Ectodermal cell (in vitro differentiated cells): ENCODE results near the gene UVRAG.

ENCODE experiments used
- H3K27ac ChIP-seq: 2 replicates; pipeline ENCODE4 v1.7.0; 2013; ENCODE audit warnings: mild to moderate bottlenecking, low read depth, low read length; ENCODE audit not compliant: insufficient read depth, poor library complexity, severe bottlenecking
- H3K27me3 ChIP-seq: 2 replicates; pipeline ENCODE4 v1.7.0; 2013; ENCODE audit warnings: mild to moderate bottlenecking, low read length; ENCODE audit not compliant: insufficient read depth, control insufficient read depth, poor library complexity, severe bottlenecking
- H3K36me3 ChIP-seq: one replicate; pipeline ENCODE4 v1.7.0; 2013; ENCODE audit warnings: low read length; ENCODE audit not compliant: control insufficient read depth, insufficient read depth
- H3K4me1 ChIP-seq: one replicate; pipeline ENCODE4 v1.7.0; 2013; ENCODE audit warnings: low read length; ENCODE audit not compliant: control insufficient read depth, insufficient read depth
- H3K4me3 ChIP-seq: 2 replicates; pipeline ENCODE4 v1.7.0; 2013; ENCODE audit warnings: low read depth, low read length, control low read depth; ENCODE audit not compliant: insufficient read depth
- H3K9me3 ChIP-seq: 2 replicates; pipeline ENCODE4 v1.7.0; 2013; ENCODE audit warnings: mild to moderate bottlenecking, low read length, moderate library complexity; ENCODE audit not compliant: control insufficient read depth
- WGBS, 2 experiments: methylation state at CpG; one replicate each; pipeline ENCODE4 v1.1.7; 2013; ENCODE audit warnings: missing lambda C conversion rate in 2 of 2; 5-methylcytosine and 5-hydroxymethylcytosine counted together

UVRAG gene

DNA sequence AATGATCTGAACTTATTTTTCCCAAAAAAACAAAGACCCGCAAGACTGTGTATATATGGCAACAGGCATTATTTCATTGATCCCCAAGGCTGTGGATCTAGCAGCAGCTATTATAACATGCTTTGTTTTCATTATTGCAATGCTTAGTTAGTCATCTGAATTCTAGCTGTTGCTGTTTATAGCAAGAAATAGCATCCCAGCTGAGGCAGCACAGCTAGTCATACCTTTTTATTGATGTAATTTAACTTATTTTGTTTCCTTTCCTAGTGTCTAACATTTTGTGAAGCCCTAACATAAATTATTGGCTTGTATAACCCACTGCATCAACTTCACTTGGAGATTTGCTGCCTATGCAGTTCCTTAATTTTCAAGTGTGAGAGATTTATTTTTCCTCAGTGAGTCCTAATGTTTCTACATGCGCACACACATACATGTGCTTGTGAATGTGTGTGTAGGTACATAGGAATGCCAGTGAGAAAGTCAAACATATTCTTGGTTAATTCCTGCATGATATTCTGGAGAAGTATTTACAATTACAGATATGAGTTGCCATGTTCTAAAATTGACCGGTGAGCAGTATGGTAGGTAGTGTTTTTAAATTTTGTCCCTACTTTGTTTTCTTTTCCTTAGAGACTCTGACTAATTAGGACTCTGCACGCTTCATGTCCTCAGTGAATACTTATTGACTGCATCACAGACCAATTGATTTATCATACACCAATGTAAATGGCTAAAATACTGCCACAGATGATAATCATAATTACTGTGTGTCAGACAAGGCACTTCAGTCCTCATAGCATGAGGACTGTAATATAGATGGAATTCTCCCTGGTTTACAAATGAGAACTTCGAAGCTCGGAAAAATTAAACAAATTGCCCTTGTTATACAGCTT, 272.0 kb downstream of the UVRAG start:
- no peak overlapping the region for H3K4me3 ChIP-seq
- no peaks in the 10 kb centered on the region for H3K4me1 ChIP-seq
- no peaks in the 10 kb centered on the region for H3K9me3 ChIP-seq
- H3K27me3 ChIP-seq = no peaks in the 10 kb centered on the region
- no peaks in the 10 kb centered on the region for H3K36me3 ChIP-seq
- no peak overlapping the region for H3K27ac ChIP-seq
- WGBS, 2 experiments = 95 to 98% methylated on average over 4 to 6 of the region's 6 CpGs

DNA sequence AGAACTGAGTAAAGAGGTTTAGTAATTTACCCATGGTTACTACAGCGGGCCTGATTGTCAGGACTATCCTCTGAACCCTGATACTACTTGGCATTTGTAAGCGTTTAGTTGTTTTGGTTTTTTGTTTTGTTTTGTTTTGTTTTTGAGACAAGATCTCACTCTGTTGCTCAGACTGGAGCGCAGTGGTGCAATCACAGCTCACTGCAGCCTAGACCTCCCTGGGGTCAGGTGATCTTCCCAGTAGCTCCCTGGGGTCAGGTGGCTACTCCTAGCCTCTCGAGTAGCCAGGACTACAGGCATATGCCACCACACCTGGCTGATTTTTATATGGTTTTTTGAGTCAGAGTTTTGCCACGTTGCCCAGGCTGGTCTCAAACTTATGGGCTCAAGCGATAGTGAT, 272.7 kb downstream of the UVRAG start:
- Histone ChIP-seq H3K4me1 (no peaks in the 10 kb centered on the region), H3K36me3 (no peaks in the 10 kb centered on the region), H3K9me3 (no peaks in the 10 kb centered on the region), H3K4me3 (no peak overlapping the region), H3K27ac (no peak overlapping the region), H3K27me3 (no peaks in the 10 kb centered on the region)
- 92% methylated on average over 6 of the region's 6 CpGs for WGBS, 2 experiments

DNA sequence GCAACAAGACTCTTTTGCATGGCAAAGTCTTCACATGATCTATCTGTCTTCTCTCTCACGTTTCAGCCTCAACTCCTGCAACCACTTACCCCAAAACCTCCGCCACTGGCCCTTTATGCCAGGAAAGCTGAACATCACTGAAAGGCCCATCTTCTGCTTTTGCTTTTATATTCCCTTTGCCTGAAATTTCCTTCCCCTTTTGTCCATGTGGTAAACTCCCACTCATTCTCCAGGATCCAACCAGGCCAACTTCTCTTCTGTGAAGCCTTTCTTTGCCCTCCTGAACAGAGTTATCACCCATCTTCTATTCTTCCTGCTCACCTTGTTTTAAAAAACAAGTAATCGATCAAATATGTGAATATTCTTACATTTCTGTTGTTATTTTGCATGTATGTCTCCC, 273.5 kb downstream of the UVRAG start:
- WGBS, 2 experiments = 57 to 74% methylated on average over 2 to 3 of the region's 3 CpGs
- H3K4me3 ChIP-seq = no peak overlapping the region
- H3K27ac ChIP-seq = no peak overlapping the region
- no peaks in the 10 kb centered on the region for H3K9me3 ChIP-seq
- no peaks in the 10 kb centered on the region for H3K36me3 ChIP-seq
- H3K4me1 ChIP-seq = no peaks in the 10 kb centered on the region
- H3K27me3 ChIP-seq = no peaks in the 10 kb centered on the region

DNA sequence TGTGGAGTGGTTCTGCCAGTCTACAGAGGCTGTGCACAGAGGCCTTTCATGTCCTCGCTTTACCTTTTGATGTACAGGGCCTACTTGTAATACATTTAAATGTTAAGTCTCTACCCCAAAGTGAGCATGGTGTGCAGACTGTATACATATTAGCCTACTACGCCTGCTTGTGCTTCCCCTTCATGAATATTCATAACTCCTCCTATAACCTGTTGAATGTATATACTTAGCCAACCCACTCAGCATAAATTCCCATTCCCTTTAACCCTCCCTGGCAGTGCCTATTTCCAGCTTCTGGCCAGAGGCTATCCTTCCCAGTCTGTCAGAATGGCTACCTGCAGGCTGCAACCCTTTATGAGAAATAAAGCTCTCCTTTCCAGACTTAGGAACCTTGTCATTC, 275.2 kb downstream of the UVRAG start:
- Histone ChIP-seq H3K27ac (no peak overlapping the region), H3K9me3 (no peaks in the 10 kb centered on the region), H3K36me3 (no peaks in the 10 kb centered on the region), H3K27me3 (no peaks in the 10 kb centered on the region), H3K4me1 (no peaks in the 10 kb centered on the region), H3K4me3 (no peak overlapping the region)
- 89 to 95% methylated on average over 2 of the region's 2 CpGs for WGBS, 2 experiments

DNA sequence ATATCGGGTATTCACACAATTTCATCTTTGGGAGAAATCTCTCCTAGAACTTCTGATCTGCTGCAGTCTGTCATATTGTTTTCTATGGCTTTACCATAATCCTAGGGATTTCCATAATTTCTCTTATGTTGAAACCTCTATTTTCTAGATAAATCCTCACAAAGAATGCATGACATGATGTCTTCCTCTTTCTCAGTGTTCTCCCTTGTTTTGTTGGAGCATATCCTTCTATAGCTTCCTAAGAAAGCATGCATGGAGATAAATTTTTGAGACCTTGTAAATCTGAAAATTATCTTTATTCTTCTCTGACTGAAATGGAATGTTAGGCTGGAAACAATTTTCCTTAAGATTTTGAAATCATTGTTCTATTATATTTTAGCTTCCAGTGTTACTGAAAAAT, 275.8 kb downstream of the UVRAG start:
- Histone ChIP-seq H3K27me3 (no peaks in the 10 kb centered on the region), H3K36me3 (no peaks in the 10 kb centered on the region), H3K27ac (no peak overlapping the region), H3K4me3 (no peak overlapping the region), H3K9me3 (no peaks in the 10 kb centered on the region), H3K4me1 (no peaks in the 10 kb centered on the region)
- WGBS, 2 experiments = 89 to 100% methylated on average over 1 of the region's 1 CpG

DNA sequence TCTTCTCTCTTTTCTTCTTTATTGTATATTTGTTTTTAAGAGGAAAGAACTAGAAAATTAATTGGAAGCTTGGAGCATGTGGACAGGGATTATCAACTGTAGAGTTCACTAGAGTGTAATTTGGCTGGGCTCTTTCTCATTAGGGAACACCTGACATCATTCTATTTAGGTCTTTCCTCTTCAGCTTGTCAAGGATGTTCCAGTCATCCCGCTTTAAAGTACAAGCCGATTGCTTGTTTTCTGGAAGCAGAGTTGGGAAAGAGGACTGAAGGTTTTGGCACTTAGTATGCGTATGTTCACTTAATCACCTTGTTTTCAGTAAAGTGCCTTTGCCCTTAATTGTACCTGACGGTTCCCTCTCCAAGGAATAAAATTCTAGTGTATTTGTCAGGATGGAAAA, 279.7 kb downstream of the UVRAG start:
- no peaks in the 10 kb centered on the region for H3K9me3 ChIP-seq
- H3K27me3 ChIP-seq = no peaks in the 10 kb centered on the region
- 96 to 99% methylated on average over 4 of the region's 4 CpGs for WGBS, 2 experiments
- H3K36me3 ChIP-seq = no peaks in the 10 kb centered on the region
- no peak overlapping the region for H3K4me3 ChIP-seq
- no peaks in the 10 kb centered on the region for H3K4me1 ChIP-seq
- H3K27ac ChIP-seq = no peak overlapping the region

DNA sequence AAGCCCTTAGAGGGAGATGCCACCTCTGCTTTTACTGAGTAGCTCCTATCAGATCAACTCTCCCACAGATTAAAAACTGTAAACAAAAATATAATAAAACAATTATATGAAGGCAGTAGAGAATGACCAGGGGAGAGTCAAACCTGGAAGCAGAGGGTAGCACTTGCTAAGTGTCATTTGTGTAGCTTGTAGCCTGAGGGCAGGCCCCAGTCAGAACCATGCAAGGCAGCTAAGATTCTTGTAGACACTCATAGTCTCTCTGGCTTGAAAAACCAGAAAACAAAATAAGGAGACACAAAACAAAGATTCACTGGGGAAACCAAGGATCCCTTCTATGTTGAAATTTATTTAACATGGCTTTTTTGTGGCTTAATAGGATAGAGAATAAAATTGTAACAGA, 280.9 kb downstream of the UVRAG start:
- Histone ChIP-seq H3K27me3 (no peaks in the 10 kb centered on the region), H3K9me3 (no peaks in the 10 kb centered on the region), H3K4me3 (no peak overlapping the region), H3K4me1 (no peaks in the 10 kb centered on the region), H3K27ac (no peak overlapping the region), H3K36me3 (no peaks in the 10 kb centered on the region)

DNA sequence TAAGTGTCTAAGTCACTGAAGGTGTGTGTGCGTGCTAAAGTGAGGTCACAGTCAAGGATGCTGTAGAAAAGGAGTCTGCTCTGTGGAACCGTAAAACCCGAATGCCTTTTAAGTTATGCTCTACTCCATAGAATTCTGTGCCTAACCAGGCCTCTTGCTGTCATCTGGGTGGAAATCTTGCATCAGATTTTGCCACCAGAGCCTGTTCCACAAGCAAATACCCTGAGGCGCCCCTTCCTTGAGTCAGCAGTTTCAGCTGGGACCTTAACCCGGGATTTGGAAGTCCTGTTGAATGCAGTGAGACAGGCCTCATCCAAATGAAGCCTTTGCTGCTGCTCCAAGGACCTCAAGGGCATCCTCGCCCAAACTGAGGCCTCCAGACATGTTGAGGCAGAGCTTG, 281.5 kb downstream of the UVRAG start:
- H3K27me3 ChIP-seq = no peaks in the 10 kb centered on the region
- H3K4me3 ChIP-seq = no peak overlapping the region
- 95 to 97% methylated on average over 6 of the region's 6 CpGs for WGBS, 2 experiments
- no peaks in the 10 kb centered on the region for H3K9me3 ChIP-seq
- H3K4me1 ChIP-seq = no peaks in the 10 kb centered on the region
- no peaks in the 10 kb centered on the region for H3K36me3 ChIP-seq
- H3K27ac ChIP-seq = no peak overlapping the region

DNA sequence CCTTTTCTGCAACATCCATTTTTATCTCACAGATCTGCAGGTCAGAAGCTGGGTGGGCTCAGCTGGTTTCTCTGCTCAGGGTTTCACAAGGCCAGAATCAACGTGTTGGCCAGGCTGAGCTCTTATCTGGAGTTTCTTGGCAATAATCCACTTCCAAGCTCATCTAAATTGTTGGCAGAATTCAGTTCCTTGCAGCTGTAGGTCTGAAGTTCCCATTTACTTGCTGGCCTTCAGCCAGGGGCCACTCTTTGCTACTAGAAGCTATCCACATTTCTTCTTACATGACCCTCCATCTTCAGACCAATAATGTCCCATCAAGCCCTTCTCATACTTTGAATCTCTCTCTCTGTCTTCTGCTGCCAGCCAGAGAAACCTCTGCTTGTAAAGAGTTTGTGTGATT, 287.8 kb downstream of the UVRAG start:
- no peak overlapping the region for H3K27ac ChIP-seq
- H3K4me1 ChIP-seq = no peaks in the 10 kb centered on the region
- no peak overlapping the region for H3K4me3 ChIP-seq
- no peaks in the 10 kb centered on the region for H3K9me3 ChIP-seq
- H3K27me3 ChIP-seq = no peaks in the 10 kb centered on the region
- 89 to 94% methylated on average over 1 of the region's 1 CpG for WGBS, 2 experiments
- H3K36me3 ChIP-seq = no peaks in the 10 kb centered on the region

DNA sequence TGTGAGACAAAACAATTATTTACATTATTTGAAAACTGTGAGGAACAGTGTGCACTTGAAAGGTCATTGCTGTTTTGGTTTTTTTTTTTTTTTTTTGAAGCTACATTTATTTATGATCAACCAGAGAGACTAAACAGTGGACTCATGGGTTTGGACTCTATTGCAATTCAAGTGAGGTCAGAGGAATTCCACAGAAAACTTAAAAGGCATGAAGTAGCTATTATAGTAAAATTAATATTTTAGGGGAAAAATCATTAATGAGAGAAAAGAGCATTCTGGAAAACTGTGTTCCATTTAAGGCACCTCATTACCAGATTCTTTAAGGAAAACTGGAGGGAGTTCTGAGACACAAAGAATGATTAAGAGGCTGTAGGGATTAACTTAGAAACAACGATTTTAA, 288.4 kb downstream of the UVRAG start:
- no peaks in the 10 kb centered on the region for H3K9me3 ChIP-seq
- no peaks in the 10 kb centered on the region for H3K27me3 ChIP-seq
- H3K4me1 ChIP-seq = no peaks in the 10 kb centered on the region
- WGBS, 2 experiments = 83 to 100% methylated on average over 1 of the region's 1 CpG
- H3K36me3 ChIP-seq = no peaks in the 10 kb centered on the region
- H3K4me3 ChIP-seq = no peak overlapping the region
- no peak overlapping the region for H3K27ac ChIP-seq
